Suprapubic skin (tissue), 4 donors: Measurements from ENCODE around the gene PUS1.
"Not testable (repeated sequence)": the region's sequence is repeated elsewhere in the genome, so short reads cannot be mapped to it uniquely, and the experiment has no call there.

Source experiments
- POLR2A ChIP-seq, 2 donors: fragments of 450-650 bp; IDR thresholded peaks; one replicate each; pipeline ENCODE4 v1.6.1; 2017; ENCODE audit warnings: antibody characterized with exemption in 2 of 2, mild to moderate bottlenecking in 2 of 2, moderate library complexity in 2 of 2
- POLR2AphosphoS5 ChIP-seq, 3 donors: sonication (generic); formaldehyde crosslinking; IDR thresholded peaks; one replicate each; pipeline ENCODE4 v1.6.1; 2017; ENCODE audit warnings: antibody characterized with exemption in 3 of 3
- TF ChIP-seq, protein P1 (sequence below), 2 donors: fragments of 200-600 bp in 1 of 2; fragments of 450-650 bp in 1 of 2; sonication (generic) in 1 of 2; IDR thresholded peaks; one replicate each; pipeline ENCODE4 v1.5.1; 2016 to 2019; ENCODE audit warnings: antibody characterized with exemption in 2 of 2, mild to moderate bottlenecking in 1 of 2, moderate library complexity in 1 of 2

GRCh38 chr12:131948713-131949430, 19.8 kb downstream of the PUS1 start:
- TF ChIP-seq, protein P1, sequence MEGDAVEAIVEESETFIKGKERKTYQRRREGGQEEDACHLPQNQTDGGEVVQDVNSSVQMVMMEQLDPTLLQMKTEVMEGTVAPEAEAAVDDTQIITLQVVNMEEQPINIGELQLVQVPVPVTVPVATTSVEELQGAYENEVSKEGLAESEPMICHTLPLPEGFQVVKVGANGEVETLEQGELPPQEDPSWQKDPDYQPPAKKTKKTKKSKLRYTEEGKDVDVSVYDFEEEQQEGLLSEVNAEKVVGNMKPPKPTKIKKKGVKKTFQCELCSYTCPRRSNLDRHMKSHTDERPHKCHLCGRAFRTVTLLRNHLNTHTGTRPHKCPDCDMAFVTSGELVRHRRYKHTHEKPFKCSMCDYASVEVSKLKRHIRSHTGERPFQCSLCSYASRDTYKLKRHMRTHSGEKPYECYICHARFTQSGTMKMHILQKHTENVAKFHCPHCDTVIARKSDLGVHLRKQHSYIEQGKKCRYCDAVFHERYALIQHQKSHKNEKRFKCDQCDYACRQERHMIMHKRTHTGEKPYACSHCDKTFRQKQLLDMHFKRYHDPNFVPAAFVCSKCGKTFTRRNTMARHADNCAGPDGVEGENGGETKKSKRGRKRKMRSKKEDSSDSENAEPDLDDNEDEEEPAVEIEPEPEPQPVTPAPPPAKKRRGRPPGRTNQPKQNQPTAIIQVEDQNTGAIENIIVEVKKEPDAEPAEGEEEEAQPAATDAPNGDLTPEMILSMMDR (IDR thresholded peaks at IDR 0.05): not testable (repeated sequence)
- TF ChIP-seq POLR2AphosphoS5, POLR2A (IDR thresholded peaks at IDR 0.05): not testable (repeated sequence)
